Raji (cell line): ENCODE results near the gene STAG1.

Source experiments
- POLR2A ChIP-seq: IDR thresholded peaks from 2 replicates; pipeline ENCODE4 v1.6.1; 2011; ENCODE audit warnings: low read depth, low read length, control low read depth; ENCODE audit not compliant: insufficient read depth

The STAG1 gene

GRCh38 chr3:136350132-136350531 lies 402.0 kb downstream of the STAG1 start:
- TF ChIP-seq POLR2A = no peak

GRCh38 chr3:136346486-136346885 lies 405.7 kb downstream of the STAG1 start:
- TF ChIP-seq POLR2A = no peak

- TF ChIP-seq POLR2A = no peak
These were observed 408.2 kb downstream of the STAG1 start for GRCh38 chr3:136343873-136344555.

GRCh38 chr3:136343446-136343845 lies 408.7 kb downstream of the STAG1 start:
- no peak for TF ChIP-seq POLR2A

GRCh38 chr3:136336329-136337100 lies 415.7 kb downstream of the STAG1 start:
- no peak for TF ChIP-seq POLR2A

GRCh38 chr3:136334209-136334608 lies 418.0 kb downstream of the STAG1 start:
- no peak for TF ChIP-seq POLR2A

- no peak for TF ChIP-seq POLR2A
These were observed 419.4 kb downstream of the STAG1 start for GRCh38 chr3:136332776-136333175.

- no peak for TF ChIP-seq POLR2A
These were observed 419.9 kb downstream of the STAG1 start for GRCh38 chr3:136332302-136332701.

- TF ChIP-seq POLR2A = no peak
These were observed 421.3 kb downstream of the STAG1 start for GRCh38 chr3:136330900-136331299.

GRCh38 chr3:136329593-136329992 lies 422.6 kb downstream of the STAG1 start:
- TF ChIP-seq POLR2A = no peak

GRCh38 chr3:136327671-136328070 lies 424.5 kb downstream of the STAG1 start:
- TF ChIP-seq POLR2A = no peak

GRCh38 chr3:136326316-136326715 lies 425.9 kb downstream of the STAG1 start:
- no peak for TF ChIP-seq POLR2A

- TF ChIP-seq POLR2A = no peak
These were observed 440.2 kb downstream of the STAG1 start for GRCh38 chr3:136311968-136312367.

GRCh38 chr3:136311261-136311660 lies 440.9 kb downstream of the STAG1 start:
- TF ChIP-seq POLR2A = no peak

- no peak for TF ChIP-seq POLR2A
These were observed 446.3 kb downstream of the STAG1 start for GRCh38 chr3:136305879-136306278.

GRCh38 chr3:136300444-136300843 lies 451.7 kb downstream of the STAG1 start:
- no peak for TF ChIP-seq POLR2A

GRCh38 chr3:136297826-136298225 lies 454.4 kb downstream of the STAG1 start:
- TF ChIP-seq POLR2A = no peak

- no peak for TF ChIP-seq POLR2A
These were observed 455.2 kb downstream of the STAG1 start for GRCh38 chr3:136296960-136297359.
